Activated CD4-positive, alpha-beta memory T cell treated with anti-CD3 and anti-CD28 coated beads, Interleukin-2, amount 10 ng/mL, durations not matched to agents 7 days and 5 days (primary cell): ENCODE results near the gene ETS1. TPM values are rescaled to one million over a fixed set of nuclear protein-coding genes. Genes with fewer than 3 reads are reported as not detected.

Experiments used
- CTCF ChIA-PET: fragments of 350-600 bp; sonication (Branson Sonifier 250); formaldehyde crosslinking; loops from one replicate; lab custom pipeline; 2021; ENCODE audit warnings: antibody characterized with exemption, inconsistent platforms; lab: Charles Lee
- POLR2A ChIA-PET: fragments of 350-600 bp; sonication (Branson Sonifier 250); formaldehyde crosslinking; loops from one replicate; lab custom pipeline; 2021; ENCODE audit warnings: antibody characterized with exemption; lab: Charles Lee
- DNase-seq: peaks from one replicate; pipeline ENCODE4 v3.0.0-alpha.2; 2020
- H3K27ac Mint-ChIP-seq: one replicate; pipeline ENCODE4 v1.8.0; 2021; ENCODE audit warnings: mild to moderate bottlenecking, mixed read lengths
- H3K27me3 Mint-ChIP-seq: one replicate; pipeline ENCODE4 v1.8.0; 2021; ENCODE audit warnings: mixed read lengths
- H3K36me3 Mint-ChIP-seq: one replicate; pipeline ENCODE4 v1.8.0; 2021; ENCODE audit warnings: low read depth, mixed read lengths
- H3K4me1 Mint-ChIP-seq: one replicate; pipeline ENCODE4 v1.8.0; 2021; ENCODE audit warnings: mixed read lengths
- H3K4me3 Mint-ChIP-seq: one replicate; pipeline ENCODE4 v1.8.0; 2021; ENCODE audit warnings: mild to moderate bottlenecking, mixed read lengths
- H3K9me3 Mint-ChIP-seq: one replicate; pipeline ENCODE4 v1.8.0; 2021; ENCODE audit warnings: mixed read lengths
- total RNA-seq, 2 experiments: library from RNA; stranded (reverse); gene quantifications; one replicate each; pipeline ENCODE4 v1.2.3, GENCODE V29; 2021

ETS1 gene
- total RNA-seq, 2 experiments from 2014 or later: 572 to 584 TPM

- Mint-ChIP-seq H3K27me3 (no peaks in the 10 kb centered on the region), H3K36me3 (peaks cover 30% of the 10 kb centered on the region), H3K27ac (peak overlapping the region; percentile 88), H3K4me1 (peaks cover 55% of the 10 kb centered on the region), H3K9me3 (no peaks in the 10 kb centered on the region), H3K4me3 (peak overlapping the region; percentile 97)
- no peak for DNase-seq
- ChIA-PET POLR2A (interaction anchor here (0.8 to 31.4 kb wide), 27 partner anchors 8 to 484 kb away, joined by 3 to 1025 read pairs (median 8); partner anchors contain the start of gene FLI1), CTCF (interaction anchor here (0.6 to 4.4 kb wide), 9 partner anchors 13 to 307 kb away, joined by 3 to 37 read pairs (median 4); no protein-coding TSS in a partner anchor)
These were observed 63.7 kb downstream of the ETS1 start for GRCh38 chr11:128523641-128524040.

- Mint-ChIP-seq H3K9me3 (no peaks in the 10 kb centered on the region), H3K36me3 (peaks cover 36% of the 10 kb centered on the region), H3K4me3 (peak overlapping the region; percentile 97), H3K27ac (peak overlapping the region; percentile 88), H3K27me3 (no peaks in the 10 kb centered on the region), H3K4me1 (peaks cover 49% of the 10 kb centered on the region)
- CTCF ChIA-PET: interaction anchor here (0.6 to 4.0 kb wide), 12 partner anchors 12 to 308 kb away, joined by 3 to 36 read pairs (median 4); no protein-coding TSS in a partner anchor
- POLR2A ChIA-PET: interaction anchor here (0.6 to 31.4 kb wide), 33 partner anchors 9 to 483 kb away, joined by 3 to 1025 read pairs (median 5); partner anchors contain the start of gene FLI1
- DNase-seq: peak; percentile 66
These were observed 64.3 kb downstream of the ETS1 start for GRCh38 chr11:128522943-128523518.

GRCh38 chr11:128522055-128522942, 65.1 kb downstream of the ETS1 start:
- POLR2A ChIA-PET: interaction anchor here (0.6 to 31.4 kb wide), 44 partner anchors 10 to 483 kb away, joined by 3 to 1025 read pairs (median 6); partner anchors contain the start of gene FLI1
- Mint-ChIP-seq H3K27ac (peak overlapping the region; percentile 88), H3K27me3 (no peaks in the 10 kb centered on the region), H3K36me3 (peaks cover 43% of the 10 kb centered on the region), H3K9me3 (no peaks in the 10 kb centered on the region), H3K4me3 (peak overlapping the region; percentile 97), H3K4me1 (peaks cover 44% of the 10 kb centered on the region)
- CTCF ChIA-PET: interaction anchor here (0.6 to 8.4 kb wide), 17 partner anchors 11 to 309 kb away, joined by 3 to 110 read pairs (median 6); no protein-coding TSS in a partner anchor
- peak; percentile 94 for DNase-seq

DNA sequence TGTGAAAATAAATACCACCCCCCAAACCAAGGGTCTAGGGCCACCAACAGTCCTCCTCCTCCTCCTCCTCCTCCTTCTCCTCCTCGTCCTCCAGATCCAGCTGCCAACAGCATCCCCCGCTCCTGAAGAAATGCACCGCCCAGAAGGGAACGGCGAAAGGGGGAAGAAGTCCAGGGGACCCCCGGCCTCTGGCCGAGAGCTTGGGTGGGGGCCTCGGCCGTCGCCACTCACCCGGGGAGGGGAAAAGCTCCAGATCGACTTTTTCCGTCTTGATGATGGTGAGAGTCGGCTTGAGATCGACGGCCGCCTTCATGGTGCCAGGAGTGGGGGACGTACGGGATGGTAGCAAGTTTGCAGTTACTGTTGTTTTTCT, 65.7 kb downstream of the ETS1 start:
- H3K27ac Mint-ChIP-seq: peak overlapping the region; percentile 88
- no peak for DNase-seq
- POLR2A ChIA-PET: interaction anchor here (0.9 to 31.4 kb wide), 21 partner anchors 14 to 482 kb away, joined by 3 to 1025 read pairs (median 9); partner anchors contain the start of gene FLI1
- H3K36me3 Mint-ChIP-seq: peaks cover 50% of the 10 kb centered on the region
- CTCF ChIA-PET: interaction anchor here (0.7 to 8.4 kb wide), 8 partner anchors 11 to 232 kb away, joined by 3 to 110 read pairs (median 13); no protein-coding TSS in a partner anchor
- H3K4me1 Mint-ChIP-seq: peaks cover 43% of the 10 kb centered on the region
- peak overlapping the region; percentile 97 for H3K4me3 Mint-ChIP-seq
- no peaks in the 10 kb centered on the region for H3K9me3 Mint-ChIP-seq
- no peaks in the 10 kb centered on the region for H3K27me3 Mint-ChIP-seq

GRCh38 chr11:128520888-128521681, 66.3 kb downstream of the ETS1 start:
- CTCF ChIA-PET: interaction anchor here (0.7 to 8.4 kb wide), 16 partner anchors 10 to 309 kb away, joined by 3 to 110 read pairs (median 6); no protein-coding TSS in a partner anchor
- Mint-ChIP-seq H3K27ac (peak overlapping the region; percentile 88), H3K4me3 (peak overlapping the region; percentile 97), H3K27me3 (no peaks in the 10 kb centered on the region), H3K36me3 (peaks cover 56% of the 10 kb centered on the region), H3K9me3 (no peaks in the 10 kb centered on the region), H3K4me1 (peaks cover 43% of the 10 kb centered on the region)
- DNase-seq: no peak
- POLR2A ChIA-PET: interaction anchor here (0.9 to 31.4 kb wide), 31 partner anchors 14 to 482 kb away, joined by 3 to 1025 read pairs (median 8); partner anchors contain the start of gene FLI1

DNA sequence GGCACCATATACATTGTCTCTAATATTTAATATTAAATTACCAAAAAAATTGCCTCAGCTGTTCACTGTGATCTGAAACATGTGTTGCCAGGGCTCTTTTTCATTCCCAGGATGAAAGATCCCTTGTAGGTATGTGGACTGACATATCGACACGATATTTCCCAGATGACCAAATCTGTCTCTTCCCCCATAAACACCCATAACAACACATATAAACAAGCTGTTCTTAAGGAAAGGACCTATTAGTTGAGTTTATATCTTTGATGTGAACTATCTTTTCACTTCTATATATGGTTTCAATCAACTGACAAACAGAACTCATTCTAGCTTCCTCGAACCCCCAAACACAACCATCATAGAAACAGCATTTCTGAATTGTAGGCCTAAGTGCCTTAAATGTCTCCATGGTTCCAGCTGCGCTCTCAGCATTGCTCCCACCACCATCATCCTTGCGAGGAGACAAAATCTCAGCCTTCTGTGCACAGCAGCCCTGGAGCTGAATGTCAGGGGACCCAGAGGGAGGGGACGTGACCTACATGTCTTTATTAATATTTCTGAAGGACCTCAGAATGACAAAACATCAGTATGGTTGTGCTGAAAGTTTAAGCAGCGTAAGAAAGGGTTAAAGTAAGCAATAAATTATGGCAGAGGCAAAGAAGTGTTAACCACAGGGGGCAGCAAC, 67.0 kb downstream of the ETS1 start:
- DNase-seq: no peak
- H3K9me3 Mint-ChIP-seq: no peaks in the 10 kb centered on the region
- H3K27me3 Mint-ChIP-seq: no peaks in the 10 kb centered on the region
- H3K4me3 Mint-ChIP-seq: peak overlapping the region; percentile 97
- H3K27ac Mint-ChIP-seq: peak overlapping the region; percentile 88
- POLR2A ChIA-PET: interaction anchor here (0.7 to 31.4 kb wide), 25 partner anchors 13 to 481 kb away, joined by 3 to 1025 read pairs (median 10); partner anchors contain the start of gene FLI1
- peaks cover 42% of the 10 kb centered on the region for H3K4me1 Mint-ChIP-seq
- peaks cover 63% of the 10 kb centered on the region for H3K36me3 Mint-ChIP-seq
- CTCF ChIA-PET: interaction anchor here (0.8 to 8.4 kb wide), 17 partner anchors 10 to 310 kb away, joined by 3 to 110 read pairs (median 5); no protein-coding TSS in a partner anchor

DNA sequence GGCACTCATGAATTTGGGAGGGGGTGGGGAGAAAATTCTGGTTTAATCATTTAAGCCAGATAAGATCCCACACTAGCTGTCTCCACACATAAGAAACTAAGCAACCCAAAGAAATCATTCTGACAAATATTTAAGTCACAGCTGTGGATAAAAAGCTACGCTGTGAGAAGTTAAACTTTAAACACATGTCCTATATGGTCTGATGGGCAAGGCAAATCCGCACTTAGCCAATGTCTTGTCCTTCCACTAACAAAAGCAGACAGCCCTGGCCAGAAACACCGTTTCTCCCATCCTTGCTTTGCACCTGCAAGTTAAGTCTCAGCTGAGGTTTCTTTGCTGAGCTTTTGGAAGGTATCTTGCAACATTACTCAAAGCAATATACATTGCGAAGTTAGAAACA, 68.0 kb downstream of the ETS1 start:
- Mint-ChIP-seq H3K4me1 (peaks cover 44% of the 10 kb centered on the region), H3K27ac (peak overlapping the region; percentile 88), H3K27me3 (no peaks in the 10 kb centered on the region), H3K9me3 (no peaks in the 10 kb centered on the region), H3K36me3 (peaks cover 73% of the 10 kb centered on the region), H3K4me3 (peak overlapping the region; percentile 97)
- ChIA-PET CTCF (interaction anchor here (0.5 to 8.4 kb wide), 16 partner anchors 9 to 348 kb away, joined by 3 to 110 read pairs (median 5); no protein-coding TSS in a partner anchor), POLR2A (interaction anchor here (1.1 to 31.4 kb wide), 20 partner anchors 12 to 480 kb away, joined by 4 to 1025 read pairs (median 27); partner anchors contain the start of gene FLI1)
- no peak for DNase-seq

DNA sequence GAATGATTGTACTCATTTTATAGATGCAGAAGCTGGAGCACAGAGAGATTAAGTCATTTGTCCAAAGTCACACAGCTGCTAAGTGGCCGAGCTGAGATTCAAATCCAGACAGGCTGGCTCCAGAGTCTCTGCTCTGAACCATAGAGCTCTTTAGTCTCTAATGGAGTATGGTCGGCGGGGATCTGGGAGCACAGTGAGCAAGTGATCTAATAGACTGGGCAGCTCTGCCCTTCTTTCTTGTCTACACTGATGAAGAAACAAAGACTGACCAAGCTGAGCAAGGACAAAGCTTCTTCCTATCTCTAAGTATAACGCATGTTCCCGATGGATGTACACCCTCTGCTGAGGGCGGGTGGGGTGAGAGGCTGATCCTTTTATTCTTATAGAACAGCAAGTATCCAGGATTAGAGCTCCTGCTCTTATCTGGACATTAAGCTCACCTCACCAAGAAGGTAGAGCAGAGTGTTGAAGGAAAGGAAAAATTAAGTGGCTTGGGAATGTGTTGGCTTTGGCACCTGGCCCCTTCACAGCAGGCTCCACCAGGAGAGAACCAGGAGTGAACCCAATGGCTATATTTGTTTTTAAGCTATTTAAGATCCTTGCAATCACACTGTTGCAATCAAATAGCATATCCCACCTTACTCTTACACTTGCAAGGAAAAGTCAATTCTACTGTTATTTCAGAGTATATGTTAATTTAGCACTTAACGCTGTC, 68.7 kb downstream of the ETS1 start:
- peak overlapping the region; percentile 97 for H3K4me3 Mint-ChIP-seq
- no peaks in the 10 kb centered on the region for H3K9me3 Mint-ChIP-seq
- peaks cover 80% of the 10 kb centered on the region for H3K36me3 Mint-ChIP-seq
- DNase-seq: no peak
- H3K4me1 Mint-ChIP-seq: peaks cover 44% of the 10 kb centered on the region
- POLR2A ChIA-PET: interaction anchor here (0.6 to 31.4 kb wide), 23 partner anchors 2 to 480 kb away, joined by 3 to 1025 read pairs (median 13); partner anchors contain the start of gene FLI1
- no peaks in the 10 kb centered on the region for H3K27me3 Mint-ChIP-seq
- H3K27ac Mint-ChIP-seq: peak overlapping the region; percentile 88
- CTCF ChIA-PET: interaction anchor here (0.5 to 8.4 kb wide), 16 partner anchors 8 to 347 kb away, joined by 3 to 110 read pairs (median 6); no protein-coding TSS in a partner anchor

DNA sequence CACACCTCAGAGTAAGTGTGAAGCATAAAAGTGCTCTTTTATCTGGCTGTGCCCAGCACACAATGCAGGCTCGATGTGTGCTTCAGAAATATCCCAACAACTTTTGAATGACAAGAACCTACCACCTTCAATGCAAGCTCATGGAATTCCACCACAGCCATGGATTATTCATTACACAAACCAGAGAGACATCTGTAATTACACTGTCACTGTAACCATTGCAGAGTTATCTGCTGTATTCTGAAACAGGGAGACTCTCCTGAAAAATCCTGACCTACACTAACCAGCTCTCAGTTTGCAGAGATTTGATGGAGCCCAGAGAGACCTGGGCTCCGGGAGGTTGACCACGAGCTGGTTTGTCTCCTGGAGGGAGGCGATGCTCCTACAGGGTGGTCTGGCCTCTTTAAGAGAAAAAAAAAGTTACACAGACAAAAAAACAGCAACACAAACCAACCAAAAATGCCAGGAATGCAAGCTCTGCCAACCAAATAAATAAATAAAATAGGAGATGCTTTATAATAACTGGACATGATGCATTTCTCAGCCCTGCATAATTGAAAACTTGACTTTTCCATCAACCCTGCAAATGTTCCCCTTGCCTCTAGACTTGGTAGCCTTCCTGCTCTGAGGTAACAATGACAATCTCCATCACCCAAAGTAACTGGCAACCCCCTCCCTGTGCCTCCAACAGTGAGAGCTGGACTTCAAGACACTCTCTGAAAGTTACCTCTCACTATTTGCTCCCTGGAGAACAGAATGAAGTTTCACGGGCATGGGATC, 69.7 kb downstream of the ETS1 start:
- H3K27ac Mint-ChIP-seq: peak overlapping the region; percentile 88
- H3K9me3 Mint-ChIP-seq: no peaks in the 10 kb centered on the region
- H3K4me3 Mint-ChIP-seq: peak overlapping the region; percentile 97
- no peaks in the 10 kb centered on the region for H3K27me3 Mint-ChIP-seq
- ChIA-PET CTCF (interaction anchor here (0.9 to 8.4 kb wide), 15 partner anchors 7 to 478 kb away, joined by 3 to 110 read pairs (median 6); no protein-coding TSS in a partner anchor), POLR2A (interaction anchor here (0.8 to 31.4 kb wide), 22 partner anchors 1 to 479 kb away, joined by 3 to 1025 read pairs (median 12); partner anchors contain the start of gene FLI1)
- peaks cover 90% of the 10 kb centered on the region for H3K36me3 Mint-ChIP-seq
- no peak for DNase-seq
- peaks cover 46% of the 10 kb centered on the region for H3K4me1 Mint-ChIP-seq

GRCh38 chr11:128516886-128517285, 70.5 kb downstream of the ETS1 start:
- peaks cover 98% of the 10 kb centered on the region for H3K36me3 Mint-ChIP-seq
- H3K4me1 Mint-ChIP-seq: peaks cover 54% of the 10 kb centered on the region

More at GRCh38 chr11:128516886-128517285, 70.5 kb downstream of the ETS1 start:
- H3K4me3 Mint-ChIP-seq: peak overlapping the region; percentile 97
- POLR2A ChIA-PET: interaction anchor here (1.1 to 31.4 kb wide), 16 partner anchors 0 to 319 kb away, joined by 3 to 1025 read pairs (median 49); no protein-coding TSS in a partner anchor
- no peak for DNase-seq
- CTCF ChIA-PET: interaction anchor here (0.9 to 8.4 kb wide), 9 partner anchors 8 to 477 kb away, joined by 3 to 110 read pairs (median 6); no protein-coding TSS in a partner anchor
- peak overlapping the region; percentile 88 for H3K27ac Mint-ChIP-seq
- H3K27me3 Mint-ChIP-seq: no peaks in the 10 kb centered on the region
- H3K9me3 Mint-ChIP-seq: no peaks in the 10 kb centered on the region
